Measurements from ENCODE around the gene PTGFR.

The PTGFR gene

GRCh38 chr1:78565393-78565792, 74.6 kb downstream of the PTGFR start:
- H3K4me1 ChIP-seq (ENCODE audit: control insufficient read depth, insufficient read depth, low read depth, low read length): no peaks in the 10 kb centered on the region
- H3K79me1 ChIP-seq (replicated peaks; ENCODE audit: low read length, poor library complexity, severe bottlenecking): no peaks in the 10 kb centered on the region
- no peaks in the 10 kb centered on the region for H3K36me3 ChIP-seq (ENCODE audit: control insufficient read depth in 1 of 2, insufficient read depth in 2 of 2, low read depth in 1 of 2, low read length in 2 of 2)
- H3K27ac ChIP-seq (ENCODE audit: low read length, poor library complexity, severe bottlenecking): no peak overlapping the region
- no peak for DNase-seq
- H3K27me3 ChIP-seq (ENCODE audit: control insufficient read depth in 1 of 2, insufficient read depth in 1 of 2, low read length in 2 of 2): no peaks in the 10 kb centered on the region
- no peak overlapping the region for H3K4ac ChIP-seq (ENCODE audit: low read depth in 1 of 2, low read length in 2 of 2)
- H3K18ac ChIP-seq (ENCODE audit: low read depth in 1 of 2, low read length in 2 of 2): no peak overlapping the region
- H2BK15ac ChIP-seq (ENCODE audit: low read depth, poor library complexity, severe bottlenecking): no peak overlapping the region
- no peak overlapping the region for H4K8ac ChIP-seq (ENCODE audit: low read length)
- H2BK12ac ChIP-seq (ENCODE audit: low read length in 2 of 2): no peak overlapping the region
- no peak overlapping the region for H2AK5ac ChIP-seq (ENCODE audit: low read length, severe bottlenecking)
- no peak overlapping the region for H3K14ac ChIP-seq (ENCODE audit: low read length in 2 of 2)
- H3K4me2 ChIP-seq (ENCODE audit: low read length, poor library complexity, severe bottlenecking): no peak overlapping the region
- no peak overlapping the region for H3K4me3 ChIP-seq (ENCODE audit: insufficient read depth in 1 of 2, low read depth in 1 of 2, low read length in 2 of 2)
- no peak overlapping the region for H2BK120ac ChIP-seq (ENCODE audit: low read depth, low read length)
- WGBS: 86% methylated on average over 2 of the region's 2 CpGs
- H3K9ac ChIP-seq (ENCODE audit: low read length): no peak overlapping the region
- no peak overlapping the region for H2BK5ac ChIP-seq (ENCODE audit: low read depth, low read length, poor library complexity, severe bottlenecking)
- H3K23ac ChIP-seq (ENCODE audit: low read length in 2 of 2): no peak overlapping the region
- H4K91ac ChIP-seq (ENCODE audit: low read length): no peak overlapping the region
- H3K9me3 ChIP-seq (ENCODE audit: control insufficient read depth, low read length): no peaks in the 10 kb centered on the region
- H2AFZ ChIP-seq (ENCODE audit: low read depth, low read length): no peak overlapping the region

- Histone ChIP-seq H2AK5ac (ENCODE audit: low read length, severe bottlenecking) (no peak overlapping the region), H2BK5ac (ENCODE audit: low read depth, low read length, poor library complexity, severe bottlenecking) (no peak overlapping the region), H3K4ac (ENCODE audit: low read depth in 1 of 2, low read length in 2 of 2) (no peak overlapping the region), H4K91ac (ENCODE audit: low read length) (no peak overlapping the region), H2AFZ (ENCODE audit: low read depth, low read length) (no peak overlapping the region), H3K36me3 (ENCODE audit: control insufficient read depth in 1 of 2, insufficient read depth in 2 of 2, low read depth in 1 of 2, low read length in 2 of 2) (no peaks in the 10 kb centered on the region), H2BK12ac (ENCODE audit: low read length in 2 of 2) (no peak overlapping the region), H4K8ac (ENCODE audit: low read length) (no peak overlapping the region), H2BK15ac (ENCODE audit: low read depth, poor library complexity, severe bottlenecking) (no peak overlapping the region), H3K27me3 (ENCODE audit: control insufficient read depth in 1 of 2, insufficient read depth in 1 of 2, low read length in 2 of 2) (no peaks in the 10 kb centered on the region), H3K9ac (ENCODE audit: low read length) (no peak overlapping the region), H3K4me1 (ENCODE audit: control insufficient read depth, insufficient read depth, low read depth, low read length) (no peaks in the 10 kb centered on the region), H3K79me1 (replicated peaks; ENCODE audit: low read length, poor library complexity, severe bottlenecking) (no peaks in the 10 kb centered on the region), H3K9me3 (ENCODE audit: control insufficient read depth, low read length) (no peaks in the 10 kb centered on the region), H3K14ac (ENCODE audit: low read length in 2 of 2) (no peak overlapping the region), H2BK120ac (ENCODE audit: low read depth, low read length) (no peak overlapping the region), H3K4me2 (ENCODE audit: low read length, poor library complexity, severe bottlenecking) (no peak overlapping the region), H3K18ac (ENCODE audit: low read depth in 1 of 2, low read length in 2 of 2) (no peak overlapping the region), H3K23ac (ENCODE audit: low read length in 2 of 2) (no peak overlapping the region), H3K27ac (ENCODE audit: low read length, poor library complexity, severe bottlenecking) (no peak overlapping the region), H3K4me3 (ENCODE audit: insufficient read depth in 1 of 2, low read depth in 1 of 2, low read length in 2 of 2) (no peak overlapping the region)
- DNase-seq: no peak
- 43% methylated on average over 2 of the region's 2 CpGs for WGBS
Measured at GRCh38 chr1:78570539-78570938, 79.8 kb downstream of the PTGFR start.

DNA sequence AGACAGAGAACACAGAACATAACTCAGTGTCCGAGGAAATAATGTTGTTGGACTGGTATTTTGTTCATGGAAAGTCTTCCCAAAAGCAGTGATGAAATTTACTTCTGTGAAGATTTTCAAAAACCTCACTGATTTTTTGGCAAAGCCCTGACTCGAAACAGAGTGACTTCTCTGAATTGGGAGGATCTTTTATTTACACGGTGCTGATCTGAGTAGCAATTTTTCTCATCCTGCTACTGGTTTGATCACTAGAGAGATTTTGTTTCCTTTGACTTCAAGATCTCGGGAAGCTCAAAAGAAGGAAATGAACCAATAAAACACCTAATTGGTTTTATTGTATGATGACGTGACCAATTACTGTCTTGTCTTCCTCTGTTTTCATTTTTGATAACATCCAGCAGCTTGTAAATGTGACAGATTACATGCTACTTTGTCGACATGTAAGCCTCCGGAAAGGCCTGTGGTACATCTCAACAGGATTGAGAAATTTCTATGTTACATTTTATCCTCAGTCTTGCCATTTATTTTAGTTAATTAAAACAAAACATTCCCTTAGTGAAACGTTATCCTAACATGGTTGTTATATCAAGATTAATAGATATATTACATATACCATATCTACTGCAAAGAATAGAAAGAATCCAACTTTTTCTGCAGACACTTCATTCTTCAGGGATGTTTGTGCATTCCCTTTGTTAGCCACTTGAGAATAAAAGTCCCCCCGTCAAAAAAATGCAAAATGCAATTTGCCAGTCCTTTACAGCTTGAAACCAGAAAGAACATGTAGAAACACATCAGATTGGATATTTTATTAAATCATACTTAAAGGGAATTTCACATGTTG, 86.7 kb downstream of the PTGFR start:
- 80% methylated on average over 6 of the region's 9 CpGs for WGBS
- H2BK5ac ChIP-seq (ENCODE audit: low read depth, low read length, poor library complexity, severe bottlenecking): no peak overlapping the region
- H3K36me3 ChIP-seq (ENCODE audit: control insufficient read depth in 1 of 2, insufficient read depth in 2 of 2, low read depth in 1 of 2, low read length in 2 of 2): no peaks in the 10 kb centered on the region
- no peak overlapping the region for H3K23ac ChIP-seq (ENCODE audit: low read length in 2 of 2)
- no peak overlapping the region for H3K18ac ChIP-seq (ENCODE audit: low read depth in 1 of 2, low read length in 2 of 2)
- H3K4ac ChIP-seq (ENCODE audit: low read depth in 1 of 2, low read length in 2 of 2): no peak overlapping the region
- no peaks in the 10 kb centered on the region for H3K4me1 ChIP-seq (ENCODE audit: control insufficient read depth, insufficient read depth, low read depth, low read length)
- H3K9ac ChIP-seq (ENCODE audit: low read length): no peak overlapping the region
- no peak overlapping the region for H3K14ac ChIP-seq (ENCODE audit: low read length in 2 of 2)
- no peak overlapping the region for H2BK15ac ChIP-seq (ENCODE audit: low read depth, poor library complexity, severe bottlenecking)
- H3K27me3 ChIP-seq (ENCODE audit: control insufficient read depth in 1 of 2, insufficient read depth in 1 of 2, low read length in 2 of 2): no peaks in the 10 kb centered on the region
- no peak overlapping the region for H2BK12ac ChIP-seq (ENCODE audit: low read length in 2 of 2)
- no peaks in the 10 kb centered on the region for H3K9me3 ChIP-seq (ENCODE audit: control insufficient read depth, low read length)
- no peak overlapping the region for H3K4me3 ChIP-seq (ENCODE audit: insufficient read depth in 1 of 2, low read depth in 1 of 2, low read length in 2 of 2)
- no peak for DNase-seq
- H3K79me1 ChIP-seq (replicated peaks; ENCODE audit: low read length, poor library complexity, severe bottlenecking): no peaks in the 10 kb centered on the region
- H3K27ac ChIP-seq (ENCODE audit: low read length, poor library complexity, severe bottlenecking): no peak overlapping the region
- no peak overlapping the region for H2BK120ac ChIP-seq (ENCODE audit: low read depth, low read length)
- H4K91ac ChIP-seq (ENCODE audit: low read length): no peak overlapping the region
- H4K8ac ChIP-seq (ENCODE audit: low read length): no peak overlapping the region
- H2AFZ ChIP-seq (ENCODE audit: low read depth, low read length): no peak overlapping the region
- no peak overlapping the region for H2AK5ac ChIP-seq (ENCODE audit: low read length, severe bottlenecking)
- H3K4me2 ChIP-seq (ENCODE audit: low read length, poor library complexity, severe bottlenecking): no peak overlapping the region

- DNase-seq: no peak
- Histone ChIP-seq H4K8ac (ENCODE audit: low read length) (no peak overlapping the region), H3K27ac (ENCODE audit: low read length, poor library complexity, severe bottlenecking) (no peak overlapping the region), H3K4me2 (ENCODE audit: low read length, poor library complexity, severe bottlenecking) (no peak overlapping the region), H3K4me3 (ENCODE audit: insufficient read depth in 1 of 2, low read depth in 1 of 2, low read length in 2 of 2) (no peak overlapping the region), H4K91ac (ENCODE audit: low read length) (no peak overlapping the region), H3K18ac (ENCODE audit: low read depth in 1 of 2, low read length in 2 of 2) (no peak overlapping the region), H3K27me3 (ENCODE audit: control insufficient read depth in 1 of 2, insufficient read depth in 1 of 2, low read length in 2 of 2) (no peaks in the 10 kb centered on the region), H2BK5ac (ENCODE audit: low read depth, low read length, poor library complexity, severe bottlenecking) (no peak overlapping the region), H3K79me1 (replicated peaks; ENCODE audit: low read length, poor library complexity, severe bottlenecking) (no peaks in the 10 kb centered on the region), H2BK15ac (ENCODE audit: low read depth, poor library complexity, severe bottlenecking) (no peak overlapping the region), H2AK5ac (ENCODE audit: low read length, severe bottlenecking) (no peak overlapping the region), H3K4me1 (ENCODE audit: control insufficient read depth, insufficient read depth, low read depth, low read length) (peaks cover 4% of the 10 kb centered on the region), H2BK120ac (ENCODE audit: low read depth, low read length) (no peak overlapping the region), H2AFZ (ENCODE audit: low read depth, low read length) (no peak overlapping the region), H3K14ac (ENCODE audit: low read length in 2 of 2) (no peak overlapping the region), H3K9ac (ENCODE audit: low read length) (no peak overlapping the region), H3K4ac (ENCODE audit: low read depth in 1 of 2, low read length in 2 of 2) (no peak overlapping the region), H2BK12ac (ENCODE audit: low read length in 2 of 2) (no peak overlapping the region), H3K9me3 (ENCODE audit: control insufficient read depth, low read length) (no peaks in the 10 kb centered on the region), H3K23ac (ENCODE audit: low read length in 2 of 2) (no peak overlapping the region), H3K36me3 (ENCODE audit: control insufficient read depth in 1 of 2, insufficient read depth in 2 of 2, low read depth in 1 of 2, low read length in 2 of 2) (no peaks in the 10 kb centered on the region)
- no CpG with 5 or more reads among the region's 1 CpG for WGBS
Measured at GRCh38 chr1:78586572-78586971, 95.8 kb downstream of the PTGFR start.
